ENCODE data around the gene SFT2D1. TPM values are rescaled to one million over a fixed set of nuclear protein-coding genes. Genes with fewer than 3 reads are reported as not detected.
A peak's percentile ranks its signal among the peaks of the same experiment; 100 is the strongest.

The SFT2D1 gene
- total RNA-seq, 3 donors from 2014 or later, result 41.1 to 52.4 (median 52.1) TPM

DNA sequence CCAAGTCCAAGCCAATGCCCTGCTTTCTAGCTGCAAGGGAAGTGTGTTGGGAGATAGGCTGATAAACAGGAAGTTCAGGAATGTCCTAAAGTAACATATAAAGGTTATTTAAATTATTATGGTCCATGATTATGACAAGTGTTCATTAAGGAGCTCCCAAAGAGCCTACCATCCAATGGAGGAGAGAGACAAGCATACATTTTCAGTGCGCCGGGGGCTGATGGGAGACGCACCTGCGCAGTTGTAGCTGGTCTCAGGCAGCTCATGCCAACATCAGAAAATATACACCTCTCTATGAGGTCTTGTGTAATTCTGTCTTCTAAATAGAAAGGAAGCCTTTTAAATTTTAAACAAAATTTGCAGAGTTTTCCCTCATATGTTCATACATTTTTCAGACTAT is 12.6 kb upstream of the SFT2D1 start:
- intact Hi-C loops (cut with DNase I; ENCODE audit: low total_unique reads), result no loop called here
- no peak for TF ChIP-seq CTCF (IDR thresholded peaks at IDR 0.05)
- TF ChIP-seq POLR2A (IDR thresholded peaks at IDR 0.05), result no peak
- no peak for TF ChIP-seq POLR2AphosphoS5 (IDR thresholded peaks at IDR 0.05)
- Histone ChIP-seq H3K9me3 (peaks cover 0 to 3% of the 10 kb centered on the region in 2 donors), H3K27ac (no peak overlapping the region), H3K4me1 (no peaks in the 10 kb centered on the region), H3K27me3 (no peaks in the 10 kb centered on the region), H3K36me3 (no peaks in the 10 kb centered on the region), H3K4me3 (no peak overlapping the region)
- no peak for DNase-seq (ENCODE audit: low spot score in 2 of 2)

DNA sequence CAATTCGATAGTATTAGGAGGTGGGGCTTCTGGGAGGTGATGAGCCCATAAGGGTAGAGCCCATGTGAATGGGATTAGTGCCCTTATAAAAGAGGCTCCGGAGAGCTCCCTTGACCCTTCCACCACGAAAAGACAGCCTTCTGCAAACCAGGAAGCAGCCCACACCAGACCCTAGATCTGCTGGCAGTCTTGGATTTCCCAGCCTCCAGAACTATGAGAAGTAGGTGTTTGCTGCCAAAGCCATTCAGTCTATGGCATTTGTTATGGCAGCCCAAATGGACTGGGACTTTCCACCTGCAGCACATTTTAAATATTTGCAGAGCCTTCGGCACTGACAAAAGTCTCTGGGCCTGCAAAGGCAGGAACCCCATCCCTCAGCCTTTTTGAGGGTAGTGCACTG is 11.8 kb upstream of the SFT2D1 start:
- H3K4me3 ChIP-seq, result no peak overlapping the region
- DNase-seq (ENCODE audit: low spot score in 2 of 2), result no peak
- H3K9me3 ChIP-seq, result peaks cover 0 to 6% of the 10 kb centered on the region in 2 donors
- no peak overlapping the region for H3K27ac ChIP-seq
- intact Hi-C loops (cut with DNase I; ENCODE audit: low total_unique reads), result no loop called here
- H3K4me1 ChIP-seq, result no peaks in the 10 kb centered on the region
- no peaks in the 10 kb centered on the region for H3K36me3 ChIP-seq
- TF ChIP-seq POLR2AphosphoS5 (IDR thresholded peaks at IDR 0.05) (no peak), POLR2A (IDR thresholded peaks at IDR 0.05) (no peak), CTCF (IDR thresholded peaks at IDR 0.05) (no peak)
- no peaks in the 10 kb centered on the region for H3K27me3 ChIP-seq

DNA sequence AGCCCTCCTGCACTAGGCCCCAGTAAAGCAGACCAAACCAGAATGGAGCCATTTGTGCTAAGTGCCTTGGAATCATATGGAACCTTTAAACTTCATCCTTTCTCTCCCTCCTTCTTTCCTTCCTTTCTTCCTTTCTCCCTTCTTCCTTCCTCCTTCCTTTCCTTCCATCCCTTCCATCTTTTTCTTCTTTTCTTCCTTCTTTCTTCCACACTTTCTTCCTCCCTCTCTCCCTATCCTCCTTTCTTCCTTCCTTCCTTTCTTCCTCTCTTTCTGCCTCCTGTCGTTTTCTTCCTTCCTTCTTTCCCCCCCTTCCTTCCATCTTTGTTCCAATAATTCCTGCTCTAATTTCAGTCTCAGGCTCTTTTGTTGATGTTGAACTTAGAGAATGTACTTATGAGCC is 11.2 kb upstream of the SFT2D1 start:
- Histone ChIP-seq H3K27ac (no peak overlapping the region), H3K4me1 (no peaks in the 10 kb centered on the region)
- intact Hi-C loops (cut with DNase I; ENCODE audit: low total_unique reads), result no loop called here

DNA sequence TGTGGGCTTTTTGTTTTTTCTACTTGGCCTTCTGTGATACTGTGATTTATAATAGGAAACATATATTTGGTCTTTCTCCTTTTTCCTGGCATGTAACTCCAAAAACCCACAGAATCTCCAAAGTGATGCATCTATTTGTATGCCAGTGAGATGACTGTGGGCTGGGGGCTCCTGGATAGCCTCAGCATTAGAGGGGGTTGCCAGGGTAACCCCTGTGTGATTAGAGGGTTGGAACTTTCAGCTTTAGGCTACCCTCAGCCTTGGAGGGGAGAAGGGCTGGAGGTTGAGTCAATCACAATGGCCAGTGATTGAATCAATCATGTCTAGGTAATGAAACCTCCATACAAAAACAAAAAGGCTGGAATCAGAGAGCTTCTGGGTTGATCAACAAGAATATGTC is 10.6 kb upstream of the SFT2D1 start:
- Histone ChIP-seq H3K9me3 (peaks cover 0 to 6% of the 10 kb centered on the region in 2 donors), H3K27me3 (no peaks in the 10 kb centered on the region), H3K4me3 (no peak overlapping the region), H3K27ac (no peak overlapping the region), H3K36me3 (no peaks in the 10 kb centered on the region), H3K4me1 (no peaks in the 10 kb centered on the region)
- DNase-seq (ENCODE audit: low spot score in 2 of 2), result no peak
- intact Hi-C loops (cut with DNase I; ENCODE audit: low total_unique reads), result no loop called here
- no peak for TF ChIP-seq CTCF (IDR thresholded peaks at IDR 0.05)

More for the DNA sequence above, 11.2 kb upstream of the SFT2D1 start:
- Histone ChIP-seq H3K9me3 (peaks cover 0 to 6% of the 10 kb centered on the region in 2 donors), H3K27me3 (no peaks in the 10 kb centered on the region), H3K4me3 (no peak overlapping the region), H3K36me3 (no peaks in the 10 kb centered on the region)
- no peak for TF ChIP-seq POLR2A (IDR thresholded peaks at IDR 0.05)
- TF ChIP-seq CTCF (IDR thresholded peaks at IDR 0.05), result no peak
- no peak for TF ChIP-seq POLR2AphosphoS5 (IDR thresholded peaks at IDR 0.05)
- no peak for DNase-seq (ENCODE audit: low spot score in 2 of 2)

- Histone ChIP-seq H3K9me3 (peaks cover 0 to 6% of the 10 kb centered on the region in 2 donors), H3K4me3 (no peak overlapping the region), H3K27me3 (no peaks in the 10 kb centered on the region), H3K4me1 (no peaks in the 10 kb centered on the region), H3K36me3 (no peaks in the 10 kb centered on the region), H3K27ac (peak overlapping the region in 1 of 2 donors; percentile 12)
- intact Hi-C loops (cut with DNase I; ENCODE audit: low total_unique reads), result no loop called here
- no peak for DNase-seq (ENCODE audit: low spot score in 2 of 2)
- TF ChIP-seq POLR2AphosphoS5 (IDR thresholded peaks at IDR 0.05) (no peak), POLR2A (IDR thresholded peaks at IDR 0.05) (no peak), CTCF (IDR thresholded peaks at IDR 0.05) (no peak)
These were observed 9.5 kb upstream of the SFT2D1 start for GRCh38 chr6:166351715-166352285.

Data from breast epithelium (tissue), 4 donors.